ENCODE results near the gene SYNM. TPM values are rescaled to one million over a fixed set of nuclear protein-coding genes. Genes with fewer than 3 reads are reported as not detected.

The SYNM gene
- polyA plus RNA-seq, 1 experiment = 3.2 TPM

GRCh38 chr15:99076109-99076508 is 28.8 kb upstream of the SYNM start:
- Histone ChIP-seq H3K9me3 (ENCODE audit: control insufficient read depth, insufficient read depth, low read length) (no peaks in the 10 kb centered on the region), H3K27ac (ENCODE audit: low read depth, low read length) (no peak overlapping the region), H3K4me3 (ENCODE audit: low read depth, low read length) (no peak overlapping the region), H3K27me3 (ENCODE audit: control insufficient read depth, insufficient read depth, low read length) (no peaks in the 10 kb centered on the region)
- no peak for TF ChIP-seq CTCF (IDR thresholded peaks at IDR 0.05; ENCODE audit: low read depth, low read length)
- ChIA-PET CTCF (interaction anchor here (0.5 to 7.2 kb wide), 55 partner anchors 7 to 635 kb away, joined by 3 to 78 read pairs (median 4); partner anchors contain the start of gene IGF1R), POLR2A (no interaction called here)
- no peak for DNase-seq (ENCODE audit: low read depth, low spot score)

GRCh38 chr15:99076555-99077308 is 28.1 kb upstream of the SYNM start:
- H3K9me3 ChIP-seq (ENCODE audit: control insufficient read depth, insufficient read depth, low read length) = no peaks in the 10 kb centered on the region
- H3K27me3 ChIP-seq (ENCODE audit: control insufficient read depth, insufficient read depth, low read length) = no peaks in the 10 kb centered on the region
- ChIA-PET CTCF (interaction anchor here (0.5 to 7.2 kb wide), 59 partner anchors 8 to 647 kb away, joined by 3 to 78 read pairs (median 4); partner anchors contain the start of gene IGF1R), POLR2A (interaction anchor here (0.5 to 0.9 kb wide), 2 partner anchors 112 to 558 kb away, joined by 3 to 4 read pairs; no protein-coding TSS in a partner anchor)
- TF ChIP-seq CTCF (IDR thresholded peaks at IDR 0.05; ENCODE audit: low read depth, low read length) = peak; percentile 91
- DNase-seq (ENCODE audit: low read depth, low spot score) = peak; percentile 67
- no peak overlapping the region for H3K27ac ChIP-seq (ENCODE audit: low read depth, low read length)
- peak overlapping the region; percentile 48 for H3K4me3 ChIP-seq (ENCODE audit: low read depth, low read length)

GRCh38 chr15:99082798-99083197 is 22.1 kb upstream of the SYNM start:
- Histone ChIP-seq H3K9me3 (ENCODE audit: control insufficient read depth, insufficient read depth, low read length) (no peaks in the 10 kb centered on the region), H3K4me3 (ENCODE audit: low read depth, low read length) (no peak overlapping the region), H3K27me3 (ENCODE audit: control insufficient read depth, insufficient read depth, low read length) (peaks cover 5% of the 10 kb centered on the region), H3K27ac (ENCODE audit: low read depth, low read length) (no peak overlapping the region)
- no peak for DNase-seq (ENCODE audit: low read depth, low spot score)
- ChIA-PET CTCF (interaction anchor here (0.6 to 2.2 kb wide), 6 partner anchors 18 to 564 kb away, joined by 3 to 12 read pairs (median 4); no protein-coding TSS in a partner anchor), POLR2A (interaction anchor here (0.6 kb wide), 1 partner anchor 9 kb away, joined by 3 read pairs; no protein-coding TSS in a partner anchor)
- no peak for TF ChIP-seq CTCF (IDR thresholded peaks at IDR 0.05; ENCODE audit: low read depth, low read length)

- no peak for TF ChIP-seq CTCF (IDR thresholded peaks at IDR 0.05; ENCODE audit: low read depth, low read length)
- peaks cover 7% of the 10 kb centered on the region for H3K27me3 ChIP-seq (ENCODE audit: control insufficient read depth, insufficient read depth, low read length)
- CTCF ChIA-PET = interaction anchor here (0.8 kb wide), 1 partner anchor 9 kb away, joined by 6 read pairs; no protein-coding TSS in a partner anchor
These were observed 19.9 kb upstream of the SYNM start for GRCh38 chr15:99084965-99085364.

More at GRCh38 chr15:99084965-99085364, 19.9 kb upstream of the SYNM start:
- no peak for DNase-seq (ENCODE audit: low read depth, low spot score)
- no peak overlapping the region for H3K4me3 ChIP-seq (ENCODE audit: low read depth, low read length)
- POLR2A ChIA-PET = no interaction called here
- no peak overlapping the region for H3K27ac ChIP-seq (ENCODE audit: low read depth, low read length)
- no peaks in the 10 kb centered on the region for H3K9me3 ChIP-seq (ENCODE audit: control insufficient read depth, insufficient read depth, low read length)
